Ecto neural progenitor cell (in vitro differentiated cells): ENCODE measurements around the gene NCAPH2.

Experiments
- DNase-seq: peaks from one replicate; pipeline ENCODE4 v3.0.0-alpha.2; 2018; ENCODE audit warnings: low spot score

The NCAPH2 gene

DNA sequence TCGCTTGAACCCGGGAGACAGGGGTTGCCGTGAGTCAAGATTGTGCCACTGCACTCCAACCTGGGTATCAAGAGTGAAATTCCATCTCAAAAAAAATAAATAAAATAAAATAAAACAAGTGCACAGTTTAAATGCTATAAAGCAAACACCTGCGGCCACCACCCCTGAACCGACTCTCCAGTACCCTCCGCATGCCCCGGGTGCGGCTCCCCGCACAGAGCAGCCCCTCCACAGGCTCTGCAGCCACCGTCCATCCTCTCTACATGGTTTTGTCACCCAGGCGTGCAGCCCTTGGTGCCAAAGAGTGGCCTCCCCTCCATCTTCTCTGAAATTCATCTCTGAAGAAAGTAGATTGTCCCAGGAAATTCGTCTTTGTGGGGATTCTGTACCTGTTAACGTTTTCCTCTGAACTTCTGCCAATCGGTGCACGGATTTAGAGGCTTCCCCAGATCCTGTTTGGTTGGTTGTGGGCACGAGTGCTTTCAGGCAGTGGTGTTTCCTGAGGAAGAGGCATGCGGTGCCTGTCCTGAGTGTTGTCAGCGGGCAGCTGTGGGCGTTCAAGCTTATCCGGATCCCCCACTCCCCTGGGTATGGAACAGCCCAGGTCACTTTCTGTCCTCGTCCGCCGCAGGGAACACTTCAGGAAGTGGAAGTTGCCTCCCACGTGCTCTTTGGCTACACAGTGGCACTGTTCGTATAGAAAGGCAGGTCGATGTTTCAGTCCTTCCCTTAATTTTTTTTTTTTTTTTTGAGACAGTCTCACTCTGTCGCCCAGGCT is 17.3 kb upstream of the NCAPH2 start:
- DNase-seq, result no peak

DNA sequence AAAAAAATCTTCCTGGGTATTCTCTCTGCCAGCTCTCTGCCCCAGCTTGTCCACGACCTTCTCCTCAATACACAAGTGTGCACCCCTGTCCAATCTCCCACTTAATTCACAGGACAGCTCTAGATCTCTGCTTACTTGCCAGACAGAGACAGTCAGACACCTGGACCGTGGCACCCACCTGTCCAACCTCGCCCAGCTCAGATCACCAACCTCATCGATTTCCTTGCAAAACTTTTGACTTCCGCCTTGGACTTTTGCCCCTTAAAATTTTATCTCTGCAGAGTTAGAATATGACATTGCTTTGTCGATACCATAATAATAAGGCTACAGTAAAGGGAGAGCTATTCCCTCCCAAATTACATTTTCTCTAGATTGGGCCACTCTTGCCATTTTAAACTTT is 10.9 kb upstream of the NCAPH2 start:
- no peak for DNase-seq

DNA sequence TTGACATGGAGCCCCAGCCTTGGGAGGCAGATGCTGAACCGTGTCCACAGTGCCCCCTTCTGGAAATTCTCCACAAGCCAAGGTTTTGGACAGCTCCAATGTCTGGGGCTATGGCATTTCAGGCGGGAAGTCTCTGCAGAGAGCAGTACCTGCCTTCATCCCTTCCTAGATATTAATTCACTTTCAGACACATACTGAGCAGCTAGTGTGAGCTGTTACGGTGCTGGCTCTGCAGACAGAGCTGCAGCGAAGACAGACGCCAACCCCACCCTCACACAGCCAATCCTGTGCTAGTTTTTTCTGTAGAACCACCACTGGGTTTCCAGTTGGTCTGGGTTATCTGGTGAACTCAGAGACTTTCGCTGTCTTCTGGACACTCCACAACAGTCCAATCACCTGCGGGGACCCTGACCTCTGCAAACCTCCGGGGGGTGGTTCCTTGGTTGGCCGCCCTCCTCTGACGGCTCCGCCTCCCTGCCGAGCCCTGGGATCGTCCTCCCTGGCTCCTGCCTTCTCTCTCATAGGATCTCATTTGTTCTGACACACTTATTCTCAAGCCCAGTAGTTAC is 9.6 kb upstream of the NCAPH2 start:
- DNase-seq, result peak; percentile 75

GRCh38 chr22:50500452-50500851 is 7.6 kb upstream of the NCAPH2 start:
- no peak for DNase-seq

GRCh38 chr22:50502096-50502495 is 5.9 kb upstream of the NCAPH2 start:
- DNase-seq, result no peak

- DNase-seq, result peak; percentile 42
Measured at GRCh38 chr22:50502628-50503474, 5.2 kb upstream of the NCAPH2 start.

GRCh38 chr22:50503475-50504145 is 4.4 kb upstream of the NCAPH2 start:
- peak; percentile 49 for DNase-seq

- peak; percentile 43 for DNase-seq
Measured at GRCh38 chr22:50504369-50505211, 3.4 kb upstream of the NCAPH2 start.

- peak; percentile 39 for DNase-seq
Measured at GRCh38 chr22:50505276-50505775, 2.7 kb upstream of the NCAPH2 start.

- peak; percentile 52 for DNase-seq
Measured at GRCh38 chr22:50505776-50506610, 2.0 kb upstream of the NCAPH2 start.

- peak; percentile 59 for DNase-seq
Measured at GRCh38 chr22:50506611-50507420, 1.2 kb upstream of the NCAPH2 start.

DNA sequence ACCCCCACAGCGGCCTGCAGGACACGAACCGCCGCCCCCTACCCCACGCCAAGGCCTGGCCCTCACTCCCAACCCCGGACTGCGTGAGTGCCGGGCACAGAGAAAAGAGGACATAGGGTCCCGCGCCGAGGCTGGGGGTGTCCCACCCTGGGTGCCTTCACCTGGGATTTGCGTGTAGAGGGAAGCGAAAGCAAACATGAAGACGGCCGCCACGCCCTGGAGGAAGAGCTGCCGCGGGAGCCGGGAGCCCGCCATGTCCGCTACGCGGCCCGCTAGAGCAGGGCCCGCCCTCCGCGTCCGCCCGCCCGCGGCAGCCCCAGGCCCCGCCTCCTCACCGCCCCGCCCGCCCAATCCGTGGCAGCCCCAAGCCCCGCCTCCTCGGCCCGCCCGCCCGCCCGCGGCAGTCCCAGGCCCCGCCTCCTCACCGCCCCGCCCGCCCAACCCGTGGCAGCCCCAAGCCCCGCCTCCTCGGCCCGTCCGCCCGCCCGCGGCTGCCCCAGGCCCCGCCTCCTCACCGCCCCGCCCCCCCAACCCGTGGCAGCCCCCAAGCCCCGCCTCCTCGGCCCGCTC is 518 bp upstream of the NCAPH2 start, which contains the start of gene LMF2:
Gene LMF2, minus strand, starts transcription at position 282 of the 570 bp plus-strand sequence. Its CDS starts 27 bp downstream, at position 255.
- DNase-seq, result peak; percentile 99

DNA sequence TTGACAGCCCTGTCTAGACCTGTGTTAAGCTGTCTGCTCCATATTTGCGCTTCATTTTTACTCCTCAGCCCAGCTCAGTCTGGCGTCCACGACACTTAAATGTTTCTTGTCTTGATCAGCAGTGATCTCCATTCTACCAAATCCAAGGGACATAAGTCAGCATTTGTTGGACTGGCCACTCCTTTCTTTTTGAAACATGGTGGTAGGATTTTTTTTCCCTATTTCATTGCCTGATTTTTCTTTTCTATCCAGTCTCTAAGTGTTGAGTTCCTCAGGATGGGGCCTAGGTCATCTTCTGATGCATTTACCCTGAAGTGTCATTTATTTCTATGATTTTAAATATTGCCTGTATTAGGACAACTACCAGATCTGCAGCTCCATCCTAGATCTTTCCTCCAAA is 873 bp downstream of the NCAPH2 start:
- DNase-seq, result peak; percentile 41

GRCh38 chr22:50513175-50513574 is 5.2 kb downstream of the NCAPH2 start:
- DNase-seq, result no peak

- DNase-seq, result no peak
Measured at GRCh38 chr22:50516068-50516467, 8.0 kb downstream of the NCAPH2 start.

DNA sequence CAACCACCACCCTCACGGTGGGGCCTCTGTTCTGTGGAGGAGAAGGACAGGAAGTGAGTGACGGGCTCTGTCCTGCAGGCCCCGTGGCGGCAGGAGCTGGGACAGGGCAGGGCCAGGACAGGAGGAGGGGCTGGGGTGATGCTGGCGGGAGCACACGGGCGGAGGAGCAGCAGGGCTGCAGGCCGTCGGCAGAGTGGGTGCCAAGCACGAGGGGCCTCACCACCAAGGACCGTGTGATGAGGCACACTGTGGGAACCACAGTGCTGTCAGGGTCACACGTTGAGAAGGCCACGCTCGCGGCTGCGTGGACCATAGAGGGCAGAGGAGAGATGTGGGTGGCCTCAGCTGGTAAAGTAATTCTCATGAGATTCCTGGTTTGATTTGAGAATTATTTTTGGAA is 8.9 kb downstream of the NCAPH2 start:
- DNase-seq, result no peak

- no peak for DNase-seq
Measured at GRCh38 chr22:50517495-50518260, 9.7 kb downstream of the NCAPH2 start.

DNA sequence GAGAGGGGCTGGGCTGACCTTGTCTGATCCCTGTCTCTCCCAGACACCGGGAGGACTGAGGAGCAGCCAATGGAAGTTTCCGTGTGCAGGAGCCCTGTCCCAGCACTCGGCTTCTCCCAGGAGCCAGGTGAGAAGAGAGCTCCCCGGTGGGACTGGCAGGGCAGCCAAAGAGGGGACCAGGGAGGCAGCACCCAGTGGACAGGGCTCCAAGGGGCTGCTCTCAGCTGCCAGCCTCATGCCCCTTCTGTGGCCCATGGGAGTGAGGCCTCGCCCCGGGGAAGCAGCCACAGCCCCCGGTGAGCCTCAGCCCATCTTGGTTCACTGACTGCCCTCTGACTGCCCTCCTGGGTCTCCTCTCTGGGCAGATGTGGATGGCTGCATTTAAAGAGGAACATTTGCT is 10.6 kb downstream of the NCAPH2 start:
- no peak for DNase-seq
